AG09319 (cell line): ENCODE data around the gene LIN7B.

Experiments
- DNase-seq: peaks from one replicate; pipeline ENCODE4 v3.0.0-alpha.2; 2010; ENCODE audit warnings: low read depth; ENCODE audit errors: extremely low read depth
- TF ChIP-seq, protein P1 (sequence below): IDR thresholded peaks from 2 replicates; pipeline ENCODE4 v1.5.1; 2011; ENCODE audit warnings: low read depth, mild to moderate bottlenecking, inconsistent platforms, low read length, moderate library complexity

LIN7B gene

GRCh38 chr19:49114630-49115363, 627 bp downstream of the LIN7B start:
- DNase-seq, result no peak
- TF ChIP-seq, protein P1, sequence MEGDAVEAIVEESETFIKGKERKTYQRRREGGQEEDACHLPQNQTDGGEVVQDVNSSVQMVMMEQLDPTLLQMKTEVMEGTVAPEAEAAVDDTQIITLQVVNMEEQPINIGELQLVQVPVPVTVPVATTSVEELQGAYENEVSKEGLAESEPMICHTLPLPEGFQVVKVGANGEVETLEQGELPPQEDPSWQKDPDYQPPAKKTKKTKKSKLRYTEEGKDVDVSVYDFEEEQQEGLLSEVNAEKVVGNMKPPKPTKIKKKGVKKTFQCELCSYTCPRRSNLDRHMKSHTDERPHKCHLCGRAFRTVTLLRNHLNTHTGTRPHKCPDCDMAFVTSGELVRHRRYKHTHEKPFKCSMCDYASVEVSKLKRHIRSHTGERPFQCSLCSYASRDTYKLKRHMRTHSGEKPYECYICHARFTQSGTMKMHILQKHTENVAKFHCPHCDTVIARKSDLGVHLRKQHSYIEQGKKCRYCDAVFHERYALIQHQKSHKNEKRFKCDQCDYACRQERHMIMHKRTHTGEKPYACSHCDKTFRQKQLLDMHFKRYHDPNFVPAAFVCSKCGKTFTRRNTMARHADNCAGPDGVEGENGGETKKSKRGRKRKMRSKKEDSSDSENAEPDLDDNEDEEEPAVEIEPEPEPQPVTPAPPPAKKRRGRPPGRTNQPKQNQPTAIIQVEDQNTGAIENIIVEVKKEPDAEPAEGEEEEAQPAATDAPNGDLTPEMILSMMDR, result no peak

DNA sequence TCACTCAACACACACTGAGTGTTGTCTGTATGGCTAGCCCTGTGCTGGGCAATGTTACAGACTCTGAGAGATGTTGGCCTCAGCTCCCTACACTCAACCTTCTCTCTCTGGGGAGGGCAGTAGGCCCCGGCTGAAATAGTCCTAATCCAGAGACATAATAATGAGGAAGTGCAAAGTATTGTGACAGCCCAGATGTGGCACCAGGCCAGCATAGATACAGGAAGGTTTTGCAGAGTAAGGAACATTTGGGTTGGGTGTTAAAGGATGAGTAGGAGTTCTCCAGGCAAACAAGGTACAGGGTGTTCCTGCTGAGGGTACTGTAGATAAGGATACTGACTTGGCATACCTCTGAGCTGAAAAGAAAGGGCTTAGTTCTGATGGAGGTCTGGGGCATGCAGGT, 2.4 kb downstream of the LIN7B start:
- TF ChIP-seq, protein P1, result no peak

GRCh38 chr19:49117677-49118564, 3.8 kb downstream of the LIN7B start:
- TF ChIP-seq, protein P1, result no peak
- DNase-seq, result no peak

More for the DNA sequence above, 2.4 kb downstream of the LIN7B start:
- DNase-seq, result no peak

GRCh38 chr19:49118565-49119410, 4.6 kb downstream of the LIN7B start, which contains the start of gene C19orf73:
C19orf73 (minus strand) TSS chr19:49119143; CDS start chr19:49119022, 121 bp downstream.
- DNase-seq, result peak; percentile 86

DNA sequence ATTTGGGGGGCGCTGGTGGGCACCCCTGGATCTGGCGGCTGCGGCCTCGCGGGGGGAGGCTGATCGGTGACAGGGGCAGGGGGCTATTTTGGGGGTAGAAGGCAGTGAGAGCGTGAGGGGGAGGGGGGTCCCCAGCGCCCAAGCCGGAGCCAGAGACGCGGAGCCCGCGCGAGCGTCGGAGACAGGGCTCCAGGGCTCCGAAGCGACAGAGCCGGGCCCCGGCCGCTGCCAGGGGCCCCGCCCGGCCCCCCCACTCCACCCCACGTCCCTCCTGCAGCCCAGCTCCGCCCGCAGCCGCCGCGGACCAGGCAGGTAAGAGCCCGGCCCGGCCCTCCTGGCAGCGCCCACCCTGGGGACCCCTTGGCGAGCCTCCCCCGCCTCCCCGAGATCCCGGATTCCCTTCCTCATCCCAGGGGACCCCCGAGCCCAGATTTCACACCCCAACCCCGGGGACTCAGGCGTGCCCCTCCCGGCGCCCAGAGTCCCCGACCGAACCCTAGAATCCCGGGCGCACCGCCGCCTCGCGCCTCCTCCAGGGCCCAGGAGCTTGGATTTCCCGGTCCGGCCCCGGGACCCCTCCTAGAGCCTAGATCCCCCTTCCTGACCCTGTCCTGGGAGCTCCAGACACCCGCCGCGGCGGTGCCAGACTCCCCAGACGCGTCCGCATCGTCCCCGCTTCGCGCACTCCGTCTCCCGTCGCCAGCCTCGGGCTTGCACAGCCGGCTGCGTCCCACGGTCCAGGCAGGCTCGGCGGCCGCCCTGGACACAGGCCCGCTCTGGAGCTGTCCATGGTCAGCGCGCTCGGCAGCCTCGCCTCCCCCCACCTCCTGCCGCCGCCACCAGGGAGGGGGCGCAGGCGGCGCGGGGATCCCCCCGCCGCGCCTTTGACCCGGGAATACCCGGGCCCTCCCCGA, 5.5 kb downstream of the LIN7B start, which contains the start of gene PPFIA3:
PPFIA3 (plus strand) TSS at position 134 of the 914 bp plus-strand sequence. CDS start 8,330 bp downstream, outside the sequence.
- TF ChIP-seq, protein P1, result no peak
- DNase-seq, result no peak

More at GRCh38 chr19:49118565-49119410, 4.6 kb downstream of the LIN7B start, which contains the start of gene C19orf73:
- TF ChIP-seq, protein P1, result no peak; the same call in 1 of the 2 replicates

DNA sequence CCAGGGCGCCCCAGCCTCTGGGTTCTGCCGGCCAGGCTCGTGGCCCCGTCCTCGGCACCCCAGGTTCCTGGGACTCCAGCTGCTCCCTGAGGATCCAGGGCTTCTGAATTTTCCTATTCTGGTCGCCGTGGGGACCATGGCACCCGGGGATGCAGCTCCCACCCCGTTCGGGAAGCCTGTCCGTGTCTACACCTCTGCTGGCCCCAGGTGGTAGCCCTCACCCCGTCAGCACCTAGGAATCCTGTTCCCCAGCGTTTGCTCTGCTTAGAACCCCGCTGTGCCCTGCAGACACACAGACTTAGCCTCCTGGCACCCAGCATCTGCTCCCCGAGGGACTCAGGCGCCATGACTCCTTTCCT, 6.1 kb downstream of the LIN7B start:
- DNase-seq, result no peak
- TF ChIP-seq, protein P1, result no peak
